ENCODE results near the gene DCTN5. TPM values are rescaled to one million over a fixed set of nuclear protein-coding genes. Genes with fewer than 3 reads are reported as not detected.
"Not testable (repeated sequence)": the region's sequence is repeated elsewhere in the genome, so short reads cannot be mapped to it uniquely, and the experiment has no call there.

DCTN5 gene
- 63.4 and 116 TPM in 2 replicates for total RNA-seq (2014; rRNA removed; shearing (Covaris generic))

- peak; percentile 95 for DNase-seq (ENCODE audit: low read depth)
Measured at GRCh38 chr16:23640931-23641765, at the start of gene DCTN5, which contains the start of gene PALB2. Gene DCTN5, plus strand, starts transcription at chr16:23641466. Its CDS starts 77 bp downstream, at chr16:23641543. Gene PALB2, minus strand, starts transcription at chr16:23641310. Its CDS starts 153 bp downstream, at chr16:23641157.

DNA sequence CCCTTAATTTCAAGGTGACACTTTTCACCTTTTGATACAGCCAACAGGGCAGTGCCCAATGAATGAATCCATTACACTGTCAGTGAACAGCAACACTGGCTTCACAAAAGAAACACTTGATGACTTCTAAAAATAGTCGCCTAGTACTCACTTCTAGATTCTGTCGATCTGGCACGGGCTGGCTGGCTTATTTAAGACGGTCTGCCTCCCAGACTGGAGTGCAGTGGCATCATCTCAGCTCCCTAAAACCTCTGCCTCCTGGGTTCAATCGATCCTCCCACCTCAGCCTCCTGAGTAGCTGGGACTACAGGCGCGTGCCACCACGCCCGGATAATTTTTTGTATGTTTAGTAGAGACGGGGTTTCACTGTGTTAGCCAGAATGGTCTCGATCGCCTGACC lies 47.1 kb upstream of the DCTN5 start:
- DNase-seq (ENCODE audit: low read depth): no peak

- no peak for DNase-seq (ENCODE audit: low read depth)
Measured at GRCh38 chr16:23595246-23595950, 45.9 kb upstream of the DCTN5 start.

DNA sequence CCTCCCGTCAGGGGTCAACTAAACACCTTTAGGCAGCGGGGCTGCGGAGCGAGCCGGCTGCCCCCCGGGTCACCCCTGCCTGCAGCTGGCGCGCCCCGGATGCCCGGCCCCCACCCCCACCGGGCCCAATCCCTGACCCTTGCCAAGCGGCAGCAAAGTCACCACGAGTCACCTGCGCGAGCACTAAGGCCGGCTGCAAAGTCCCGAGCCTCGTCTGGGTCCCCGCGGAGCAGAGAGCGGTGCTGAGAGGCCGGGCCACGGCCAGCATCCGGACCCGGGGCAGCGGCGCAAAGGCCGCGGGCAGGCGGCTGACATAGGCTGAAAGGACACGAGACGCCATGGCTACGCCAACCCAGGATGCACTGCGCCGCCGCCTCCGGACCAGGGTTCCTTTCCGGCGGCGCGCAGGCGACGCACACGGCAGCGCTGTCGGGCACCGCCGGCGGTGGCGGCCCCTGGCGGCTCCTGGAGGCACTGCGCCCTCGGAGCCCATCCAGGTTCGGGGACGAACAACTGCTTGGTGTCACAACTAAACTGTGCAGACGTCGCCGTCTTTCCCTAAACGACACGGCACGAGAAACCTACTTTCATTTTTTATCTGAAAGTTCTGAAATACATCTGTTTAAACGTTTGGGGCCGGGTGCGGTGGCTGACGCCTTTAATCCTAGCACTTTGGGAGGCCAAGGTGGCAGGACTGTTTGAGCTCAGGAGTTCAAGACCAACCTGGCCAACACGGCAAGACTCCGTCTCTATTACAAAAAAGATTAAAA lies 45.1 kb upstream of the DCTN5 start, which contains the start of gene NDUFAB1:
NDUFAB1 (minus strand) TSS at position 366 of the 770 bp plus-strand sequence; CDS start at position 340, 26 bp downstream.
- peak; percentile 85 for DNase-seq (ENCODE audit: low read depth)

DNA sequence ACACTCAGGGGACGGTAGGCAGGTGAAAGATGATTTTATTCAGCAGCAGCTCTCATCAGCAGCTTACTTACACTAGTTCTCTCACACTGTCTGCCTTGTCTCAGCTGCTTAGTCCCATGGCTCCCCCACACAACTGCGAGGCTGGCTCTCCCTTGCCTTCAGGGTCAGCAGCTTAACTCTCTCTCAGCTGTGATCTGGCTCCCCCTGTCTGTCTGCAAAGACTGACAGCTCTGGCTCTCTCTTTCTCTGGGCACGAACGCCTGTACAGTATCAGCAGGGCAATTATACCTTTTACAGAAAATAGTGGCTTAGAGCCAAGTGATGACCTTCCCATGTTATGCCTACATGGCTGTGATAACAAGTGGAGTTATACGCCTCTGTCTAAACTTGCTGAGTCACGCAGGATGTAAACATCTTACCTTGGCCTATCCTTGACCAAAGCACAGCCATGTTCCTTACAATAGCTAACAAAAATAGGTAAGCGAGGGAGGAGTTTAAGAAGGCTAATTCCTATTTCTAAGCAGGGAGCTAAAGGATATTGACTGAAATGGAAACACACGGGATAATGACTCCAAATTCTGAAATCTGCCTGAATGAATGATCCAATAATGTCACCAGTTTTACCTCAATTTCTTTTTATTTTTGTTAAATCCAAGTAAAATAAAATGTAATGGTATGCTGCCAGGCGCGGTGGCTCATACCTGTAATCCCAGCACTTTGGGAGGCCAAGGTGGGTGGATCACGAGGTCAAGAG lies 44.1 kb upstream of the DCTN5 start:
- peak; percentile 32 for DNase-seq (ENCODE audit: low read depth)

GRCh38 chr16:23607726-23608125 lies 33.5 kb upstream of the DCTN5 start:
- DNase-seq (ENCODE audit: low read depth): peak; percentile 18

- DNase-seq (ENCODE audit: low read depth): peak; percentile 59
Measured at GRCh38 chr16:23608194-23608593, 33.1 kb upstream of the DCTN5 start.

GRCh38 chr16:23609929-23610328 lies 31.3 kb upstream of the DCTN5 start:
- no peak for DNase-seq (ENCODE audit: low read depth)

- DNase-seq (ENCODE audit: low read depth): not testable (repeated sequence)
Measured at GRCh38 chr16:23610905-23611304, 30.4 kb upstream of the DCTN5 start.

GRCh38 chr16:23611936-23612335 lies 29.3 kb upstream of the DCTN5 start:
- no peak for DNase-seq (ENCODE audit: low read depth)

GRCh38 chr16:23615805-23616204 lies 25.5 kb upstream of the DCTN5 start:
- no peak for DNase-seq (ENCODE audit: low read depth)

- no peak for DNase-seq (ENCODE audit: low read depth)
Measured at GRCh38 chr16:23624092-23624491, 17.2 kb upstream of the DCTN5 start.

- DNase-seq (ENCODE audit: low read depth): no peak
Measured at GRCh38 chr16:23629516-23629915, 11.8 kb upstream of the DCTN5 start.

- DNase-seq (ENCODE audit: low read depth): not testable (repeated sequence)
Measured at GRCh38 chr16:23631874-23632273, 9.4 kb upstream of the DCTN5 start.

- DNase-seq (ENCODE audit: low read depth): no peak
Measured at GRCh38 chr16:23634461-23635036, 6.7 kb upstream of the DCTN5 start.

DNA sequence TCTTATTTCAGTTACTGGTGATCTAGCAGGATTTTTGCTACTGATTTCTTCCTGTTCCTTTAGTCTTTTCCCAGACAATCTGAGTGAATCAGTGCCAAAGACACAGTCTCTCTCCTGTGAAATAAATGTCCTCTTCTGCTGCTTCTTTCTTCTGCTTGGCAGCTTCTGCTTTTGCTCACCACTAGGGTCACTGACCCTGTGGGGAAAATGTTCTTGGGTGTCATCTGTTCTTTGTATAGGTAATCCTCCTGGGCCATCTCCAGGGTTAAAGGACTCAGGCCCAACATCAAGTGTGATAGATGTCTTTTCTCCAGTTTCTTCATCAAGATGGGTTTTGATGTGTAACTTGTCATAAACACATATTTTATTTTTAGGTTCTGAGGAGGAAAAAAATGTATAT lies 5.3 kb upstream of the DCTN5 start:
- no peak for DNase-seq (ENCODE audit: low read depth)

DNA sequence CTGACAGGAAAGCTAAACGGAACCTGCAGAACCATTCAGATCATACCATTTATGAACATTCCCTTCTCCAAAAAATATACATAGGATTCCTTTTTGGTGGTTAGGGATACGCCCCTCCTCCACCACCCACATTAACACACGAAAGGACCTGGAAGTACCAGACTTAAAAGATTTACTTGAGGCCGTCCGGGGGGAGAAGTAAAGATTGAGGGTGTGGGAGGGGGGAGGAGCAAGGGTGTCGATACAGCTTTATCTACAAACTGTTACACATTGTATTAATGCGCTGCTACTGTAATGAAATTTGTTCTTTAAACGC lies 693 bp upstream of the DCTN5 start:
- peak; percentile 10 for DNase-seq (ENCODE audit: low read depth)

DNA sequence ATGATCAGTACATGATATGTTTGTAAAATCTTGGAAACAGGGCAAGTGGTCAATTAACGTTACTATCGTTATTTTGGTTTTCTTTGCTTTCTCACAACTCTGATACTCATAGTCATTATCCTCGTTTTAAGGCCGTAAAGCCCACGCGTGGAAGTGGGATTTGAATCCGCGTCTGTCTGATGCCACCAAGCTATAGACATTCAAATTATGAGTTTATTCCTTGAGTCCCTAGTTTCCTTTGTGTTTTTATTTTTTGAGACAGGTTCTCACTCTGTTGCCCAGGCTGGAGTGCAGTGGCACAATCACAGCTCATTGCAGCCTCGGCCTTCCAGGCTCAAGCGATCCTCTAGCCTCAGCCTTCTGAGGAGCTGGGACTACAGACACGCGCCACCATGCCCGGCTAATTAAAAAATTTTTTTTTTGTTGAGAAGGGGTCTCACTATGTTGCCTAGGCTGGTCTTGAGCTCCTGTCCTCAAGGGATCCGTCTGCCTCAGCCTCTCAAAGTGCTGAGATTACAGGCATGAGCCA lies 1.0 kb downstream of the DCTN5 start:
- no peak for DNase-seq (ENCODE audit: low read depth)

DNA sequence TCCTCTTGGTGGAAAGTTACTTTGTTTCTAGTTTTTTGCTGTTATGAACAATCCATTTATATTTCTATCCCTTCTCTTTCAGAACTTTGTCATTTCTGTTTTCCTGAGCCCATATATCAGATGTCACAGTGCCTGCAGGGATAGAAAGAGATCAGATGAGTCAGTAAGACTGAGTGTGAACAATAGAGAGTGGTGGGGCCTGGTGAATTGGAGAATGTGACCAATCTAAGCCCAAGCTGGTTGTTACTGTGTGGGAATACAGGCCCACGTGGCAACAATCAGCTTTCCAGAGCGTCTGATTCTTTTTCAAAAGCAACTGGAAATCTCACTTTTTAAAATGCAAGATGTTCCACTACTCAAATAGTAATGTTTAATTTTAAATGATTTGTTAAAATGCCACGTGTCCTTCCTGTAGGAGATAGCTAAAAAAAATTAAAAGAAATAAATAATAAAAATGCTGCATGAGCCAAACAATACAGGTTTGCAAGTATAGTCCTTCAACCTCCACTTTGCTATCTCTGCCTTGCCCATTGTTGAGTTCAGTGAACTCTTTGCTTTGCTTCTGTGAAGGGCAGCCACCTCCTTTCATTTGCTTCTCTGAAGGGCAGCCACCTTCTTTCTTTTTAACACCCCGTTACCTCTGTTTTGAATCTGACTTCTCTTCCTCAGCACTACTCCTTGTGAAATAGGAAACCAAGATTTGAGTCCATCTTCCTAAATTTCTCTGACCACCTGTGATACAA lies 9.6 kb downstream of the DCTN5 start:
- peak; percentile 36 for DNase-seq (ENCODE audit: low read depth)

GRCh38 chr16:23651943-23652468 lies 10.7 kb downstream of the DCTN5 start:
- no peak for DNase-seq (ENCODE audit: low read depth)
